SK-N-SH (cell line): Measurements from ENCODE around the gene PIGB. TPM values are rescaled to one million over a fixed set of nuclear protein-coding genes. Genes with fewer than 3 reads are reported as not detected.

Source experiments
- CTCF ChIA-PET: fragments of 300-600, 350-600 bp; formaldehyde crosslinking; extraction: SDS; loops from one replicate; lab custom pipeline; 2021; lab: Yijun Ruan, JAX
- POLR2A ChIA-PET: fragments of 350-600 bp; sonication (Branson Sonifier 250); formaldehyde crosslinking; extraction: SDS; loops from one replicate; lab custom pipeline; 2020; ENCODE audit warnings: antibody characterized with exemption, inconsistent platforms; lab: Yijun Ruan, JAX
- DNase-seq: peaks from one replicate; pipeline ENCODE4 v3.0.0; 2012
- H2AFZ ChIP-seq: fragments of 200-600 bp; sonication (generic); 2 replicates; pipeline ENCODE4 v1.8.1; 2016; ENCODE audit warnings: antibody characterized with exemption, mild to moderate bottlenecking, low read depth
- H3F3A ChIP-seq: fragments of 200-600 bp; sonication (generic); replicated peaks from 2 replicates; pipeline ENCODE3; 2016; ENCODE audit warnings: antibody characterized with exemption, mild to moderate bottlenecking; ENCODE audit not compliant: insufficient read depth
- H3K27ac ChIP-seq, 2 experiments: fragments of 200-500 bp in 1 of 2; fragments of 200-600 bp in 1 of 2; sonication (Bioruptor generic) in 1 of 2; sonication (generic), shearing (Covaris generic) in 1 of 2; 2 replicates each; pipeline versions ENCODE4 v1.5.1 to v1.6.1; 2014 to 2016; ENCODE audit warnings: low read depth in 2 of 2, inconsistent platforms in 1 of 2, low read length in 1 of 2, mild to moderate bottlenecking in 1 of 2, mixed read lengths in 1 of 2
- H3K27me3 ChIP-seq: fragments of 200-600 bp; sonication (generic), shearing (Covaris generic); 2 replicates; pipeline ENCODE4 v1.6.1; 2016; ENCODE audit warnings: mixed run types; ENCODE audit not compliant: insufficient read depth
- H3K36me3 ChIP-seq, 2 experiments: fragments of 200-500 bp in 1 of 2; fragments of 200-600 bp in 1 of 2; sonication (Bioruptor generic) in 1 of 2; sonication (generic) in 1 of 2; replicated peaks in 1 of 2; 2 replicates each; pipeline versions ENCODE3 to v1.5.1; 2014 to 2016; ENCODE audit warnings: low read length in 1 of 2, mild to moderate bottlenecking in 1 of 2; ENCODE audit not compliant: insufficient read depth in 2 of 2, control insufficient read depth in 1 of 2
- H3K4me1 ChIP-seq, 2 experiments: fragments of 200-500 bp in 1 of 2; fragments of 200-600 bp in 1 of 2; sonication (Bioruptor generic) in 1 of 2; sonication (generic), shearing (Covaris generic) in 1 of 2; 2 replicates each; pipeline versions ENCODE4 v1.5.1 to v1.6.1; 2014 to 2016; ENCODE audit warnings: low read depth in 1 of 2, low read length in 1 of 2, mixed run types in 1 of 2; ENCODE audit not compliant: insufficient read depth in 2 of 2, control insufficient read depth in 1 of 2
- H3K4me2 ChIP-seq: fragments of 200-600 bp; sonication (generic), shearing (Covaris generic); 2 replicates; pipeline ENCODE4 v1.6.1; 2017; ENCODE audit warnings: mixed run types
- H3K4me3 ChIP-seq, 2 experiments: fragments of 200-500 bp in 1 of 2; fragments of 200-600 bp in 1 of 2; sonication (Bioruptor generic) in 1 of 2; sonication (generic), shearing (Covaris generic) in 1 of 2; 2 replicates each; pipeline versions ENCODE4 v1.5.1 to v1.8.1; 2014 to 2016; ENCODE audit warnings: low read depth in 2 of 2, inconsistent platforms in 1 of 2, low read length in 1 of 2, mild to moderate bottlenecking in 1 of 2, mixed read lengths in 1 of 2, moderate library complexity in 1 of 2
- H3K79me2 ChIP-seq: fragments of 200-600 bp; sonication (generic); 2 replicates; pipeline ENCODE4 v1.8.1; 2017; ENCODE audit warnings: mild to moderate bottlenecking; ENCODE audit not compliant: insufficient read depth
- H3K9ac ChIP-seq: fragments of 200-600 bp; sonication (generic); 2 replicates; pipeline ENCODE4 v1.6.1; 2017; ENCODE audit warnings: mixed run types
- H3K9me2 ChIP-seq: fragments of 200-600 bp; sonication (generic); 2 replicates; pipeline ENCODE4 v1.6.1; 2017; ENCODE audit warnings: mixed run types
- H3K9me3 ChIP-seq: fragments of 200-600 bp; sonication (generic); 2 replicates; pipeline ENCODE4 v1.6.1; 2017; ENCODE audit warnings: mixed run types, mild to moderate bottlenecking, moderate library complexity
- H4K20me1 ChIP-seq: fragments of 200-600 bp; sonication (generic); 2 replicates; pipeline ENCODE4 v1.6.1; 2017; ENCODE audit warnings: mild to moderate bottlenecking, mixed run types; ENCODE audit not compliant: insufficient read depth
- CHD2 ChIP-seq: fragments of 150-350 bp; IDR thresholded peaks from 2 replicates; pipeline ENCODE4 v1.6.1; 2018; ENCODE audit warnings: low read length; ENCODE audit not compliant: partially characterized antibody
- EP300 ChIP-seq, 2 experiments: IDR thresholded peaks; 2 replicates each; pipeline versions ENCODE4 v1.4.0 to v1.6.1; 2012; ENCODE audit warnings: borderline replicate concordance in 1 of 2, low read depth in 1 of 2, low read length in 1 of 2
- EZH2phosphoT487 ChIP-seq: fragments of 200-600 bp; sonication (generic); IDR thresholded peaks from 2 replicates; pipeline ENCODE4 v1.6.1; 2017; ENCODE audit warnings: low read depth, mixed run types, mild to moderate bottlenecking, antibody characterized with exemption, moderate library complexity, borderline replicate concordance
- FOSL2 ChIP-seq: IDR thresholded peaks from 2 replicates; pipeline ENCODE4 v1.4.0; 2012; ENCODE audit warnings: low read depth, mild to moderate bottlenecking, moderate library complexity, borderline replicate concordance
- FOXJ3 ChIP-seq: sonication (generic); formaldehyde crosslinking; IDR thresholded peaks from 2 replicates; pipeline ENCODE4 v1.5.1; 2020; ENCODE audit warnings: mild to moderate bottlenecking, missing genetic modification reagents
- GABPA ChIP-seq: IDR thresholded peaks from 2 replicates; pipeline ENCODE4 v1.4.0; 2012; ENCODE audit warnings: low read depth, mild to moderate bottlenecking
- JUND ChIP-seq: IDR thresholded peaks from 2 replicates; pipeline ENCODE4 v1.4.0; 2012
- MEF2A ChIP-seq: IDR thresholded peaks from 2 replicates; pipeline ENCODE4 v1.4.0; 2012; ENCODE audit warnings: low read depth, borderline replicate concordance
- MXI1 ChIP-seq: IDR thresholded peaks from 2 replicates; pipeline ENCODE4 v1.6.1; 2012; ENCODE audit warnings: mild to moderate bottlenecking, low read depth, low read length, improper control_type of control experiment
- RAD21 ChIP-seq: IDR thresholded peaks from 2 replicates; pipeline ENCODE4 v1.6.1; 2012; ENCODE audit warnings: mild to moderate bottlenecking, low read length
- RXRA ChIP-seq: IDR thresholded peaks from 2 replicates; pipeline ENCODE4 v1.4.0; 2012; ENCODE audit warnings: low read depth, mild to moderate bottlenecking, borderline replicate concordance
- SIN3A ChIP-seq: IDR thresholded peaks from 2 replicates; pipeline ENCODE4 v1.6.1; 2012; ENCODE audit warnings: low read depth, mild to moderate bottlenecking, low read length, moderate library complexity, borderline replicate concordance
- TAF1 ChIP-seq: IDR thresholded peaks from 2 replicates; pipeline ENCODE4 v1.6.1; 2012; ENCODE audit warnings: low read depth, mild to moderate bottlenecking, low read length, moderate library complexity, borderline replicate concordance
- TEAD4 ChIP-seq: IDR thresholded peaks from 2 replicates; pipeline ENCODE4 v1.4.0; 2012; ENCODE audit warnings: mild to moderate bottlenecking, borderline replicate concordance; ENCODE audit not compliant: insufficient read depth
- YY1 ChIP-seq: IDR thresholded peaks from 2 replicates; pipeline ENCODE4 v1.4.0; 2012; ENCODE audit warnings: low read depth, mild to moderate bottlenecking
- WGBS: methylation state at CpG from one replicate; pipeline ENCODE4 v1.1.6; 2017; ENCODE audit warnings: low lambda C conversion rate; 5-methylcytosine and 5-hydroxymethylcytosine counted together
- polyA plus RNA-seq, 3 experiments: library from polyadenylated mRNA; depleted of rRNA; stranded (reverse); fragments of >200 nt; gene quantifications; 2 replicates each; pipeline ENCODE4 v1.2.3, GENCODE V29; 2012
- TF ChIP-seq, protein P1 (sequence below): fragments of 150-350 bp; IDR thresholded peaks from 2 replicates; pipeline ENCODE4 v1.6.1; 2017; ENCODE audit warnings: antibody characterized with exemption, low read length, low read depth, borderline replicate concordance
- TF ChIP-seq, protein P2 (sequence below): IDR thresholded peaks from 2 replicates; pipeline ENCODE4 v1.6.1; 2012; ENCODE audit warnings: mild to moderate bottlenecking, low read depth, low read length, moderate library complexity
- TF ChIP-seq, protein P3 (sequence below): fragments of 200-600 bp; sonication (generic); IDR thresholded peaks from 2 replicates; pipeline ENCODE4 v1.6.1; 2017; ENCODE audit warnings: antibody characterized with exemption, mild to moderate bottlenecking, moderate library complexity

The PIGB gene
- polyA plus RNA-seq, 1 of the 3 experiments (the other 2 are of a cell fraction) = 6.6 TPM

DNA sequence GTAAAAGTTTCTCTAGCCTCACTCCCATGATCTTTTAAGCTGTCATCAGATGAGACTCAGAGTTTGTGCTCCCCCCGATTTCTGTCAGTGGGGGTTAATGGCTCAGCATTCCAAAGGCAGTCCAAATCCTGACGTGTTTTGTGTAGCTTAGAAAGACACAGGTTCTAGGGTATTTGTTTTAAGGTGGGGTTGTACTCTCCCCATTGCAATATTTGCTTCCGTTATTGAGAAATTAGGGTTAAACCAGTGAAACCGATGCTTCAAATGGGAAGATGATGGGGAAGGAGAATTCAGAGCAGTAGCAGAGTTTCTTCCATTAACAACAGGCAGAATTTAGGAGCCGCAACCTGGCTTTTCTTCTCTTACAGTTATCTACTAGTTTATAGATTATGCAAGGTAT, 3.4 kb downstream of the PIGB start:
- Histone ChIP-seq H3K9me2 (no peaks in the 10 kb centered on the region), H3K27me3 (no peaks in the 10 kb centered on the region), H3K9me3 (no peaks in the 10 kb centered on the region), H3K36me3 (no peaks in the 10 kb centered on the region), H3K9ac (no peak overlapping the region)
- WGBS = 98% methylated on average over 5 of the region's 5 CpGs
- TF ChIP-seq SIN3A (no peak), MEF2A (no peak), YY1 (no peak), EP300 (IDR thresholded peaks at IDR 0.05; ENCODE audit: borderline replicate concordance in 1 of 2, low read depth in 1 of 2, low read length in 1 of 2) (no peak), GABPA (no peak), FOSL2 (no peak), CHD2 (no peak), MXI1 (no peak), EZH2phosphoT487 (no peak), FOXJ3 (CRISPR knock-in tag) (no peak), TAF1 (no peak), RAD21 (no peak)
- TF ChIP-seq, protein P1, sequence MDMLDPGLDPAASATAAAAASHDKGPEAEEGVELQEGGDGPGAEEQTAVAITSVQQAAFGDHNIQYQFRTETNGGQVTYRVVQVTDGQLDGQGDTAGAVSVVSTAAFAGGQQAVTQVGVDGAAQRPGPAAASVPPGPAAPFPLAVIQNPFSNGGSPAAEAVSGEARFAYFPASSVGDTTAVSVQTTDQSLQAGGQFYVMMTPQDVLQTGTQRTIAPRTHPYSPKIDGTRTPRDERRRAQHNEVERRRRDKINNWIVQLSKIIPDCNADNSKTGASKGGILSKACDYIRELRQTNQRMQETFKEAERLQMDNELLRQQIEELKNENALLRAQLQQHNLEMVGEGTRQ = no peak
- TF ChIP-seq, all 33 proteins: peak for 0
- POLR2A ChIA-PET = no interaction called here
- no peak overlapping the region for H2AFZ ChIP-seq
- H3K27ac ChIP-seq = no peak overlapping the region
- H3K4me2 ChIP-seq = no peak overlapping the region
- no peak overlapping the region for H3K4me3 ChIP-seq
- no peaks in the 10 kb centered on the region for H4K20me1 ChIP-seq
- no peak for DNase-seq
- CTCF ChIA-PET = interaction anchor here (1.2 kb wide), 1 partner anchor 31 kb away, joined by 3 read pairs; no protein-coding TSS in a partner anchor
- peaks cover 28% of the 10 kb centered on the region for H3K79me2 ChIP-seq
- H3K4me1 ChIP-seq = peaks cover 2 to 3% of the 10 kb centered on the region in 2 experiments; a peak in 3 of 4 replicates
- no peaks in the 10 kb centered on the region for H3F3A ChIP-seq

DNA sequence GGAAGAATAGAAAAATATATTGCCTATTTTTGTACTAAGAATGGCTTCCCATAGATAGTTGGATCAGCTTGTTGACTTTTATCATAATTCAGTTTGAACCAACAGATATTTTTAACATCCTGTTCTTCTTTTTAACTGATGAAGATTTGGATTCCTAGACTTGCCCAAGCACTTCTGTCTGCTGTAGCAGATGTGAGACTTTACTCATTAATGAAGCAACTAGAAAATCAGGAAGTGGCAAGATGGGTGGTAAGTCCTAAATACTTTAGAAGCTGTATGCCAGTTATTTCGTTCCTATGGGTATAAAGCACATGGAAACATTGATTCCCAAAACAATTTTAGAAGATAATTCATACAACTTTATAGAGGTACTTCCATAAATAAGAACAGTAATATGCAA, 8.4 kb downstream of the PIGB start:
- no peak overlapping the region for H3K4me2 ChIP-seq
- no peak overlapping the region for H3K4me3 ChIP-seq
- no peaks in the 10 kb centered on the region for H3F3A ChIP-seq
- no peaks in the 10 kb centered on the region for H3K9me2 ChIP-seq
- WGBS = 86% methylated on average over 1 of the region's 1 CpG
- H3K9ac ChIP-seq = no peak overlapping the region
- no peak overlapping the region for H2AFZ ChIP-seq
- H3K36me3 ChIP-seq = peaks cover 0 to 4% of the 10 kb centered on the region in 2 experiments
- ChIA-PET POLR2A (no interaction called here), CTCF (interaction anchor here (1.6 kb wide), 1 partner anchor 31 kb away, joined by 4 read pairs; no protein-coding TSS in a partner anchor)
- H3K79me2 ChIP-seq = no peaks in the 10 kb centered on the region
- H3K27me3 ChIP-seq = no peaks in the 10 kb centered on the region
- H3K9me3 ChIP-seq = no peaks in the 10 kb centered on the region
- no peak overlapping the region for H3K27ac ChIP-seq
- H3K4me1 ChIP-seq = no peaks in the 10 kb centered on the region
- DNase-seq = no peak
- no peak for TF ChIP-seq RXRA
- TF ChIP-seq, protein P2, sequence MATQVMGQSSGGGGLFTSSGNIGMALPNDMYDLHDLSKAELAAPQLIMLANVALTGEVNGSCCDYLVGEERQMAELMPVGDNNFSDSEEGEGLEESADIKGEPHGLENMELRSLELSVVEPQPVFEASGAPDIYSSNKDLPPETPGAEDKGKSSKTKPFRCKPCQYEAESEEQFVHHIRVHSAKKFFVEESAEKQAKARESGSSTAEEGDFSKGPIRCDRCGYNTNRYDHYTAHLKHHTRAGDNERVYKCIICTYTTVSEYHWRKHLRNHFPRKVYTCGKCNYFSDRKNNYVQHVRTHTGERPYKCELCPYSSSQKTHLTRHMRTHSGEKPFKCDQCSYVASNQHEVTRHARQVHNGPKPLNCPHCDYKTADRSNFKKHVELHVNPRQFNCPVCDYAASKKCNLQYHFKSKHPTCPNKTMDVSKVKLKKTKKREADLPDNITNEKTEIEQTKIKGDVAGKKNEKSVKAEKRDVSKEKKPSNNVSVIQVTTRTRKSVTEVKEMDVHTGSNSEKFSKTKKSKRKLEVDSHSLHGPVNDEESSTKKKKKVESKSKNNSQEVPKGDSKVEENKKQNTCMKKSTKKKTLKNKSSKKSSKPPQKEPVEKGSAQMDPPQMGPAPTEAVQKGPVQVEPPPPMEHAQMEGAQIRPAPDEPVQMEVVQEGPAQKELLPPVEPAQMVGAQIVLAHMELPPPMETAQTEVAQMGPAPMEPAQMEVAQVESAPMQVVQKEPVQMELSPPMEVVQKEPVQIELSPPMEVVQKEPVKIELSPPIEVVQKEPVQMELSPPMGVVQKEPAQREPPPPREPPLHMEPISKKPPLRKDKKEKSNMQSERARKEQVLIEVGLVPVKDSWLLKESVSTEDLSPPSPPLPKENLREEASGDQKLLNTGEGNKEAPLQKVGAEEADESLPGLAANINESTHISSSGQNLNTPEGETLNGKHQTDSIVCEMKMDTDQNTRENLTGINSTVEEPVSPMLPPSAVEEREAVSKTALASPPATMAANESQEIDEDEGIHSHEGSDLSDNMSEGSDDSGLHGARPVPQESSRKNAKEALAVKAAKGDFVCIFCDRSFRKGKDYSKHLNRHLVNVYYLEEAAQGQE = no peak
- TF ChIP-seq, protein P3, sequence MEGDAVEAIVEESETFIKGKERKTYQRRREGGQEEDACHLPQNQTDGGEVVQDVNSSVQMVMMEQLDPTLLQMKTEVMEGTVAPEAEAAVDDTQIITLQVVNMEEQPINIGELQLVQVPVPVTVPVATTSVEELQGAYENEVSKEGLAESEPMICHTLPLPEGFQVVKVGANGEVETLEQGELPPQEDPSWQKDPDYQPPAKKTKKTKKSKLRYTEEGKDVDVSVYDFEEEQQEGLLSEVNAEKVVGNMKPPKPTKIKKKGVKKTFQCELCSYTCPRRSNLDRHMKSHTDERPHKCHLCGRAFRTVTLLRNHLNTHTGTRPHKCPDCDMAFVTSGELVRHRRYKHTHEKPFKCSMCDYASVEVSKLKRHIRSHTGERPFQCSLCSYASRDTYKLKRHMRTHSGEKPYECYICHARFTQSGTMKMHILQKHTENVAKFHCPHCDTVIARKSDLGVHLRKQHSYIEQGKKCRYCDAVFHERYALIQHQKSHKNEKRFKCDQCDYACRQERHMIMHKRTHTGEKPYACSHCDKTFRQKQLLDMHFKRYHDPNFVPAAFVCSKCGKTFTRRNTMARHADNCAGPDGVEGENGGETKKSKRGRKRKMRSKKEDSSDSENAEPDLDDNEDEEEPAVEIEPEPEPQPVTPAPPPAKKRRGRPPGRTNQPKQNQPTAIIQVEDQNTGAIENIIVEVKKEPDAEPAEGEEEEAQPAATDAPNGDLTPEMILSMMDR = no peak
- TF ChIP-seq, protein P1 = no peak
- TF ChIP-seq JUND = no peak
- TF ChIP-seq EP300 (IDR thresholded peaks at IDR 0.05; ENCODE audit: borderline replicate concordance in 1 of 2, low read depth in 1 of 2, low read length in 1 of 2) = no peak
- no peak for TF ChIP-seq TEAD4
- TF ChIP-seq MEF2A = no peak
- no peaks in the 10 kb centered on the region for H4K20me1 ChIP-seq
